GM18505 (cell line): ENCODE results near the gene RAE1.
"Not testable (repeated sequence)": the region's sequence is repeated elsewhere in the genome, so short reads cannot be mapped to it uniquely, and the experiment has no call there.

Source experiments
- ATAC-seq: cut with Tn5 transposase; IDR thresholded peaks from one replicate; pipeline ENCODE4 v1.9.1; 2021; ENCODE audit not compliant: unreplicated experiment
- POLR2A ChIP-seq: IDR thresholded peaks from 4 replicates; pipeline ENCODE4 v1.6.1; 2011; ENCODE audit warnings: borderline replicate concordance; ENCODE audit not compliant: insufficient read depth, insufficient read length; ENCODE audit errors: extremely low read depth

Gene RAE1

GRCh38 chr20:57332105-57333089 lies 18.7 kb upstream of the RAE1 start:
- TF ChIP-seq POLR2A = no peak
- no peak for ATAC-seq

GRCh38 chr20:57335392-57335791 lies 15.7 kb upstream of the RAE1 start:
- no peak for TF ChIP-seq POLR2A
- ATAC-seq = no peak

GRCh38 chr20:57341663-57342062 lies 9.4 kb upstream of the RAE1 start:
- ATAC-seq = no peak
- TF ChIP-seq POLR2A = no peak

GRCh38 chr20:57342829-57343228 lies 8.2 kb upstream of the RAE1 start:
- TF ChIP-seq POLR2A = no peak

GRCh38 chr20:57346477-57346876 lies 4.6 kb upstream of the RAE1 start:
- TF ChIP-seq POLR2A = no peak
- no peak for ATAC-seq

More at GRCh38 chr20:57342829-57343228, 8.2 kb upstream of the RAE1 start:
- no peak for ATAC-seq

GRCh38 chr20:57347393-57347792 lies 3.7 kb upstream of the RAE1 start:
- no peak for TF ChIP-seq POLR2A
- ATAC-seq = no peak

- not testable (repeated sequence) for ATAC-seq
These were observed 2.7 kb upstream of the RAE1 start for GRCh38 chr20:57348200-57348921.

- not testable (repeated sequence) for ATAC-seq
These were observed 2.0 kb upstream of the RAE1 start for GRCh38 chr20:57348922-57349574.

- ATAC-seq = no peak
- TF ChIP-seq POLR2A = no peak
These were observed 859 bp upstream of the RAE1 start for GRCh38 chr20:57350081-57350710.

- ATAC-seq = not testable (repeated sequence)
These were observed 371 bp upstream of the RAE1 start for GRCh38 chr20:57350726-57351041.

- ATAC-seq = no peak
These were observed 1.2 kb downstream of the RAE1 start for GRCh38 chr20:57352305-57352704.

GRCh38 chr20:57353351-57353750 lies 2.3 kb downstream of the RAE1 start:
- no peak for ATAC-seq

More at GRCh38 chr20:57352305-57352704, 1.2 kb downstream of the RAE1 start:
- TF ChIP-seq POLR2A = no peak

GRCh38 chr20:57361517-57361916 lies 10.5 kb downstream of the RAE1 start:
- TF ChIP-seq POLR2A = no peak
- ATAC-seq = no peak

More at GRCh38 chr20:57353351-57353750, 2.3 kb downstream of the RAE1 start:
- no peak for TF ChIP-seq POLR2A

- ATAC-seq = no peak
- no peak for TF ChIP-seq POLR2A
These were observed 13.4 kb downstream of the RAE1 start for GRCh38 chr20:57364451-57364850.

GRCh38 chr20:57369596-57369995 lies 18.5 kb downstream of the RAE1 start:
- TF ChIP-seq POLR2A = no peak
- no peak for ATAC-seq
